ENCODE measurements around the gene SOX21. TPM values are rescaled to one million over a fixed set of nuclear protein-coding genes. Genes with fewer than 3 reads are reported as not detected.

The SOX21 gene
- total RNA-seq, 1 donor from 2014 or later: 0.41 TPM

DNA sequence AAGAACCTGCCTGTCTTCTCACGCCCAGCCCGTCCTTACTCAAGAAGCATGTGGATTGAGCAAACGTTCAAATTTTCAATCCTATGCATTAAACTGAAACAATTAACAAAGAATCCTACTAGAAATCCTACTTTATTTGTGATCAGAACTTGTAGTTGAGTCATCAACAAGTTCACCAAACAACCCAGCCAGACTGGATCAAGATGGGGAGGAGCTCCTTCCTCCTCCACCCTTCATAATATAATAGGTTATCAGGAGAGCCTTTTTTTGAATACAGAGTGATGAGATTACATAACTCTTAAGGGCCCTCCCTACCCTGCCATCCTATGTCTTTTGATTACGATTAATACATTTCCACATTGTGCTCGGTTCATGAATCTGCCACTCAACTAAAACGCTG is 32.7 kb downstream of the SOX21 start:
- no peak for DNase-seq

DNA sequence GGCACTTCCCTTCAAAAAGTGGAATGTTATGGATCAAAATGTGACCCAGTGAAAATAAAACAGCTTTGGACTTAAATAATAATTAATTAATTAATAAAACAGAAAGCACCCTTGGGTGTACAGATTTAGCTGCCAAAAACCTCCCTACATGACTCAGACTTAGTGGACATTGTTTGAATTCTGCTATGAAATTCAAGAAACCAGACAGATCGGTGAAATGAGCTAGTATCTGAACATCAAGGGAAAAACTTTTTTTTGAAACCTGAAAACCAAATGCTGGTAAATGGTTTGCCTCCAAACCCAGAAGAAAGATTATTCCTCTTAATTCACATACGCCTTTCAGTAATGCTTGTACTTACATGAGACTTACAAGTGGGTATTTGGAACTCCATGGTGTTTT is 33.5 kb downstream of the SOX21 start:
- no peak for DNase-seq

DNA sequence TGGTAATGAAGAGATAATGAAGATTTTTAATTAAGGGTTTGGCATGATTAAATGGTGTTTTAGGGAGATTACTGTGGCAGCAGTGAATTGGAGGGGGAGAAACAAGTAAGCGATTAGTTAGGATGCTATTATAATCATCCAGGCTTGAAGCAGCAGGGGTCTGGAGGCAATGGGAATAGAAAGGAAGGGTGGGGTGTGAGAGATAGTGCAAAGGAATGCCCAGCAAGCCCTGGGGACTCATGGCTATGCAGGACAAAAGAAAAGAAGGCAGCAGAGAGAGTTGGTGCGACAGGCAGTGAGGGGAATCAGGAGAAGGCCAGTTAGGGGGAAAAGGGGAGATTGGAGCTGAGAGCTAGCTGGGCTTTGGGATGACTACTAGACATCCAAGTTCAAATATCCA is 34.5 kb downstream of the SOX21 start:
- DNase-seq: no peak

DNA sequence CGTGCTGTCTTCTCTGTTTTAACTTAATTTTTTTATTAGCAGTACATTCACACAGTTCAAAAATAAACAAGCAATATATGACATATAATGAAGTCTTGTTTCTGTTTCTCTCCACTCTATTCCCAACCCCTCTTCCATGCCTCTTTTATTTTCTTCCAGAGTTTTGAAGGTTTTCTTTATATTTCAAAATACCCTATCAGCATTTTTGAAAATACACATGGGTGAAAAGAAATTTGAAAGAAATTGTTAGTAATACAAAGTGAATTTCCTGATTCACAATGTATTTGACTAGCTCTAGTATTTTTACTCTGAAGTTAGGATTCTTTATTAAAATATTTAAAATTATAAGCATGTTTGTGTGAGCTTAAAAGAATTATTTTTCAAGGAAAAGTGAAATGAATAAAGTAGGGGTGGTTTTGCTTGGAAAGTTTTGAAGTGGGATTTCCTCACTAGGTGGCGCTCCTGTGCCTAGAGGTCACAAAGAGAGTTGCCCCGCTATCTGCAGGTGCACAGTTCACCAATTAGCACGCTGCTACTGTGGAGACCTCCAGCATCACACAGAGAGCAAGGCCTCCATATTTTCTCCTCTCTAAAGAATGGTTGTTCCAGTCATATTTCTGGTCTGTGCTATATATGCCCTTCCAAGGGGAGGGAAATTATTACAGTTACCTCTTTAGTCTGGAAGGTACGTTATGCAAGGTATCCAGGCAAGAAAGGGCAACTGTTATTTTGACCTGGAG is 37.6 kb downstream of the SOX21 start:
- peak; percentile 50 for DNase-seq

DNA sequence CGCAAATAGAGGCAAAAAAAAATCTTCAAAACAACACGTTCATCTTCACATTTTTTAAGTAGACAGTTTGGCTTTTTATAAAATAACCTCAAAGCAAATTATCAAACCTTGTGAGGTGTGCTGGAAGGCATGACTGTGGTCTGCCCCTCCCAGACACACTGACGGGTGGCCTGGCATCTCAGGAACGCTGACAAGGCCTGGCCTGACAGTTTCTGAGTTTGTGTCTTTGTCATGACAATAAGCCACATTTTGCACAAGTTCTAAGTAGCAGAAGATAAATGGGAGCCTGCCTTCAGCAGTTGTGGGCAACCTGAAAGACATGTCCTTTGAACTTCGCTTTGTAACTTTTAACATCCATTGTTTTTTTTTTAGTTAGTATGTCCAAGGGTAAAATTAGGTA is 38.5 kb downstream of the SOX21 start:
- no peak for DNase-seq

DNA sequence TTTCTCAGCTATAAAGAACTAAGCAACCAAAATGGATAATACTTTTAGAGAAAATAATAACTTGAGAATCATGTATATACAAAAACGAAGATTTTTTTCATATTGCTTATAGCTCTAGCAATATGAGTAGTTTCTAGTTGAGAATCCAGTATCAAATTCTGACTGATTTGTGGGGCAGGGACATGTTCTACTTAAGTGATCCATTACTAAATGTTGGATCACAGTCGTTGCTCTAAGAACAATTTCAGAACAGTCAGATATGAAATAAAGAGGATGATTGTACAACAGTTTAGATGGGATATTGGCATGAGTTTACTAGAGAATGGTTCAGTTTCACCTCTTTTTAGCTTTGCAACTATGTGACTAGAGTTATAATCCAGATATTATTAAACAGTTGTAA is 39.9 kb downstream of the SOX21 start:
- no peak for DNase-seq

DNA sequence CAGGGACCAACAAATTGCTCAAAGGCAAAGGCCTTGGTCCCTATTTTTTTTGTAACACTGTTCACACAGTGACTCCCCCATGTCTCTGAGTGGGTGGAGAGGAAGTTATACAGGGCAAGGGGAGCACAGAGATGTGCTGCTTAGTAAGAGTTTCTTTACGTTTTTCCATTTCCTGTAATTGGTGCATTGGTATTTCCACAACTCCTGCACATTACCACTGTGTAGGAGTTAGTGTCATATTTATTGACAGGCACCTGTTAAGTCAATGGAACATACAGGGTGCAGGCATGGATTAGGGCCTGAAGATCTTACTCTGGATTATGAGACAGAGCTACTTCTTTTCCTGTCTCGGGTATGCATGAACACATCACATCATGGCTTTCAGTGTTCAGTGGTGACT is 45.2 kb downstream of the SOX21 start:
- DNase-seq: no peak

DNA sequence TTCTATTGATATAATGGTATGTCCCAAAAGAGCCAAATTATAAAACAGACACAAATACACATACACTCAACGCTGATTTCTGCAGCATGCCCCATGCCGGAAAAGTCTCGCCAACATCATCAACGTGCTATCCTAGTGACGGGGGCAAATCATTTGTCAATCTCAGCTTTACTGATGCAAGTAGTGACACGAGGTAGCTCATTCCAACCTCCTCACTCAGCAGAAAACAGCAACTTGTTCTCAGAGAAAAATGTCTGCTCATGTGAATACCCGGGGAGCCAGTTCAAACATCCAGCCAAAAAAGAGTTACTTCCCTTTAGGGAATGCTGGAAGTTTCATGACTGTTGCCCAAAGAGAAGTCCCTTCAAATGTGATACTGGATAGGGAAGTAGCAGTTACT is 46.3 kb downstream of the SOX21 start:
- no peak for DNase-seq

DNA sequence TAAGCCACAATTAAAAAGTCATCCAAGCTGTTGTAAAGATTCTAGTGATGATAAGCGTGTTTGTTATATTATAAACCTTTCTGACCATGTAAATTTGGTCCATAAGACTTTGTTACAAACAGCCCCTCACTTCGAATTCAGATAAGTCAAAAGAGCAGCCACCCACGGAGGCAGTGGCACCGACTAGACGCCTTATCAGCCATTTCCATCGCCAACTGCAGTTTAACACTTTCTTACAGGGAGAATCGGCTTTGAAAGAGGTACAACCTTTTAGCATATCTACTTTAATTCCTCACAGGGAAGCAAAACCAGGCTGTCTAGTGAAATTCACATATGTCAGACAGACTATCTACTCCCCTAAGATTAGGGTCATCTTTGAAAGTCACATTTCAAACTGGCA is 47.5 kb downstream of the SOX21 start:
- no peak for DNase-seq

DNA sequence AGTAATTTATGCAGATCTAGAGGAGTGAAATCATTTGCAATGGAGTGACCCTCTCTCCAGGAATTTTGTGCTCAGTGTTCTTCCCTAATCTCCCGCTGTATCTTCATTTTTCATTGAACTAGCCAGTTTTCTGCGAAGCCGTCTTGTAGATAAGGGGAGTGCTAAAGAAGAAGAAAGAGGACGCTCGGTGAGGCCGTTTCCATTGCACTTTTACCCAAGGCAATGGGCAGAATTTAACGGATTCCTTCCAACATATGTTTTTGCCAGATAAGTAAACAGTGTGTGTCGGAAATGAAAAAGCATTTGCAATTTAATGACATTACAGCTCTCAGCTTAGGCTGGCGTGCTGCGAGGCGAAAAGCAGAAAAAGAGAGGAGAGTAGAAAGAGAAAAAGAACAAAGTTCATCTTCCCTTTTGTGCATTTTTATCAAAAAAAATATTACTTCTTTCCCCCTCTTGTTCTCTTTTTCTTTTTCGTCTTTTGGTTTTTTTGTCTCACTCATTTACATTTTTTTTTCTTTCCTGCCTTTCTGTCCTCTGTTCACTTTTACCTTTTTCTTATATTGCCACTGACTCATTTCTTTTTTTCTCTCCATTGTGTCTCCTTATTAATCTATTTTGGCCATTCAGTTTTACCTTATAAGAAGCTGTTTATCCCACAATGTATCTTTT is 49.9 kb downstream of the SOX21 start:
- peak; percentile 3 for DNase-seq

DNA sequence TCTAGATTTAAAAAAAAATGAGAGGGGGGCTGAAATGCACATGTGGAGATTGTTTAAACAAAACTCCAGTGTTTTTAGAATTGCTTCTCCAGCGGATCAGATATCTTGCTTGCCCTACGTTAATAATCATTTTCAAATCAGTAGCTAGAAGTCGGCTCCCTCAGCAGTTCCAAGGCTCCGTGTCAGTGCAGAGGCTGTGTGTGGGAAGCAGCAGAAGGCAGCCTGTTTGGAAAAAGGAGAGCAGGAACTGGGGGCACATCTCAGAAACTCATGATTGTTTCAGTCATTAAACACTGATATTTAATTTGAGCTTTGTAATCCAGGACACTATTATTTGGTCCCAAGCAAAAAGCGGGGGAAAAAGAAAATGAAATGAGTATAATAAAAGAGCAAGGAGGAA is 50.9 kb downstream of the SOX21 start:
- DNase-seq: no peak

DNA sequence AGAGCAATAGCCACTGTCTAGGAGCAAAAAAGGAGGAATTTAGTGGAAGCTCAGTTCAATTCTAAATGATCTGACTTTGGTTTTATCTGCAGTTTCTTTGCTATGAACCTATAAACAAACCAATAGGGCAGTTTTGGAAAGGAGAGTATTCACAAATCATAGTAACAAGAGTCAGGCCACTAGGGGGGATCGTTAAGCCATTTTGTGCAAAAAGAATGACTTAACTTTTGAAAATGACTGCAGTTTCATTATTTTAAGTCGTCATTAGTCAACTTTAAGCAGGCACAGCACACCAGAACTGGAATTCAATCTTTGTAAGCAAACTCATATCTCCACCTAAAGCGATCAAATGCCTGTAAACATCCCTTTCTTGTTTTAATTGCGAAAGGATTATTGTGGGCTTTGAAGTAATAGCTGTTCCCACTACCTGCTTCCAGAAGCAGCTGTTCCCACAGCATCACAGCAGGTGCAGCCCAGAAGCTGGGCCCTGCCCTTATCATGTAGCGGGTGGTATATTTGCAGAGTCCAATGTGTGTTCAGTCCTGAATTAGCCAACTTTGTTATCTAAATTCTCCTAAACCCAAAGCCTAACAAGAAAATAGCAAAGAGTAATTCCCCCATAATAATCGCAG is 51.5 kb downstream of the SOX21 start:
- DNase-seq: peak; percentile 32

Small RNA genes within 50 kb of the gene (small RNA-seq; reads per million reads assigned to genes)
- gene RN7SL585P (ENCODE audit: low replicate concordance): not detected

Other genes starting within 250 kb of the SOX21 start
- gene DCT, start 232.9 kb downstream of the SOX21 start, total RNA-seq: 0.62 TPM
- 14.1 TPM for gene TGDS, start 116.4 kb downstream of the SOX21 start, total RNA-seq
- gene GPR180, start 110.7 kb downstream of the SOX21 start, total RNA-seq: 11.6 TPM